HepG2 (cell line): ENCODE data around the gene LGR6. TPM values are rescaled to one million over a fixed set of nuclear protein-coding genes. Genes with fewer than 3 reads are reported as not detected.

Experiments
- ATAC-seq: fragments of 200-7000 bp; cut with Tn5 transposase; 3 replicates; pipeline ENCODE4 v1.9.1; 2020; ENCODE audit warnings: mild to moderate bottlenecking, moderate library complexity
- BruUV-seq: library from RNA; stranded (reverse); fragments of 400-500 nt; replicated peaks from 2 replicates; lab custom pipeline; 2021; lab: Mats Ljungman, UMichigan
- CTCF ChIA-PET: fragments of 300-600 bp; formaldehyde crosslinking; extraction: SDS; loops from one replicate; lab custom pipeline; 2021; ENCODE audit warnings: low total read pairs, inconsistent platforms, low intra/inter-chr PET ratio; lab: Yijun Ruan, JAX
- POLR2A ChIA-PET: fragments of 350-600 bp; sonication (Branson Sonifier 250); formaldehyde crosslinking; loops from one replicate; lab custom pipeline; 2020; ENCODE audit warnings: antibody characterized with exemption, inconsistent platforms; lab: Yijun Ruan, JAX
- DNase-seq: peaks from one replicate; pipeline ENCODE4 v3.0.0-alpha.2; 2015; ENCODE audit warnings: low spot score
- FAIRE-seq: peaks from 3 replicates; lab custom pipeline; 2011; peaks lifted over from hg19 to GRCh38; lab: Jason Lieb, UNC
- H2AFZ ChIP-seq: one replicate; pipeline ENCODE4 v1.6.1; 2011; ENCODE audit warnings: low read length, inconsistent platforms
- H3K27ac ChIP-seq: fragments of 300-600 bp; 3 replicates; pipeline ENCODE4 v1.8.0; 2011; ENCODE audit warnings: mixed run types, mild to moderate bottlenecking, mixed read lengths, low read length, inconsistent platforms; ENCODE audit not compliant: insufficient read depth; ENCODE audit errors: extremely low read length
- H3K27me3 ChIP-seq, 2 experiments: fragments of 200-600 bp in 1 of 2; 2 replicates in 1 of 2; 3 replicates in 1 of 2; pipeline versions ENCODE4 v1.6.0 to v1.8.0; 2011; ENCODE audit warnings: low read length in 2 of 2, mild to moderate bottlenecking in 2 of 2, moderate library complexity in 2 of 2, inconsistent platforms in 1 of 2; ENCODE audit not compliant: insufficient read depth in 2 of 2, control insufficient read depth in 1 of 2
- H3K36me3 ChIP-seq, 2 experiments: fragments of 200-600 bp in 1 of 2; replicated peaks in 1 of 2; 2 replicates in 1 of 2; 3 replicates in 1 of 2; pipeline versions ENCODE4 v1.5.1 to v1.8.0; 2011; ENCODE audit warnings: low read length in 2 of 2, inconsistent platforms in 1 of 2; ENCODE audit not compliant: insufficient read depth in 2 of 2, control insufficient read depth in 1 of 2
- H3K4me1 ChIP-seq: 2 replicates; pipeline ENCODE4 v1.5.1; 2012; ENCODE audit warnings: low read length, inconsistent platforms; ENCODE audit not compliant: insufficient read depth
- H3K4me2 ChIP-seq: 2 replicates; pipeline ENCODE4 v1.6.0; 2011; ENCODE audit warnings: low read depth, low read length, inconsistent platforms
- H3K4me3 ChIP-seq, 3 experiments: fragments of 200-600 bp in 1 of 3; sonication (generic), shearing (Covaris generic) in 1 of 3; replicated peaks in 1 of 3; 2 replicates each; pipeline ENCODE4 v1.5.1; 2011 to 2016; ENCODE audit warnings: low read length in 3 of 3, inconsistent platforms in 2 of 3, low read depth in 2 of 3, mild to moderate bottlenecking in 2 of 3, control low read depth in 1 of 3, mixed read lengths in 1 of 3; ENCODE audit not compliant: insufficient read depth in 1 of 3
- H3K79me2 ChIP-seq: one replicate; pipeline ENCODE4 v1.6.1; 2011; ENCODE audit warnings: low read length, inconsistent platforms; ENCODE audit not compliant: insufficient read depth
- H3K9ac ChIP-seq: 2 replicates; pipeline ENCODE4 v1.6.0; 2011; ENCODE audit warnings: mild to moderate bottlenecking, low read depth, low read length, inconsistent platforms; ENCODE audit not compliant: insufficient read depth
- H3K9me3 ChIP-seq: 2 replicates; pipeline ENCODE4 v1.5.1; 2012; ENCODE audit warnings: mild to moderate bottlenecking, low read length
- H4K20me1 ChIP-seq: 2 replicates; pipeline ENCODE4 v1.6.0; 2011; ENCODE audit warnings: inconsistent platforms, mild to moderate bottlenecking, low read length, moderate library complexity; ENCODE audit not compliant: insufficient read depth
- AHR ChIP-seq: IDR thresholded peaks from 2 replicates; pipeline ENCODE4 v1.6.1; 2018; ENCODE audit warnings: missing genetic modification reagents, missing compliant biosample characterization
- ARID5B ChIP-seq: IDR thresholded peaks from 2 replicates; pipeline ENCODE4 v1.4.0; 2020; ENCODE audit warnings: mild to moderate bottlenecking, missing genetic modification reagents
- GLI4 ChIP-seq: sonication (generic); formaldehyde crosslinking; IDR thresholded peaks from 2 replicates; pipeline ENCODE4 v1.5.1; 2020; ENCODE audit warnings: missing genetic modification reagents, mild to moderate bottlenecking, moderate library complexity, borderline replicate concordance
- HOXD1 ChIP-seq: sonication (generic); formaldehyde crosslinking; IDR thresholded peaks from 2 replicates; pipeline ENCODE4 v1.5.0; 2020; ENCODE audit warnings: missing genetic modification reagents
- IRF2 ChIP-seq: IDR thresholded peaks from 2 replicates; pipeline ENCODE4 v1.6.1; 2018; ENCODE audit warnings: missing genetic modification reagents, missing compliant biosample characterization
- IRF9 ChIP-seq: sonication (generic); formaldehyde crosslinking; IDR thresholded peaks from 2 replicates; pipeline ENCODE4 v1.8.0; 2022; ENCODE audit warnings: missing genetic modification reagents, mild to moderate bottlenecking, borderline replicate concordance
- LBX2 ChIP-seq: sonication (generic); formaldehyde crosslinking; IDR thresholded peaks from 2 replicates; pipeline ENCODE4 v1.5.0; 2020; ENCODE audit warnings: missing genetic modification reagents, mild to moderate bottlenecking, borderline replicate concordance
- TBX3 ChIP-seq: fragments of 450-650 bp; IDR thresholded peaks from 2 replicates; pipeline ENCODE4 v1.6.1; 2017; ENCODE audit warnings: antibody characterized with exemption, mild to moderate bottlenecking, inconsistent platforms, borderline replicate concordance
- TFE3 ChIP-seq: IDR thresholded peaks from 2 replicates; pipeline ENCODE4 v1.6.1; 2016
- ZBTB38 ChIP-seq: sonication (generic); formaldehyde crosslinking; IDR thresholded peaks from 2 replicates; pipeline ENCODE4 v1.5.1; 2020; ENCODE audit warnings: mild to moderate bottlenecking, missing genetic modification reagents
- ZFP36L2 ChIP-seq: sonication (generic); formaldehyde crosslinking; IDR thresholded peaks from 2 replicates; pipeline ENCODE4 v1.4.0; 2020; ENCODE audit warnings: missing genetic modification reagents
- ZNF276 ChIP-seq: sonication (generic); formaldehyde crosslinking; IDR thresholded peaks from 2 replicates; pipeline ENCODE4 v1.4.0; 2020; ENCODE audit warnings: mild to moderate bottlenecking, low read depth, missing genetic modification reagents
- ZNF367 ChIP-seq: sonication (generic); formaldehyde crosslinking; IDR thresholded peaks from 2 replicates; pipeline ENCODE4 v1.4.0; 2020; ENCODE audit warnings: missing genetic modification reagents, borderline replicate concordance
- ZNF510 ChIP-seq: sonication (generic); formaldehyde crosslinking; IDR thresholded peaks from 2 replicates; pipeline ENCODE4 v1.4.0; 2020; ENCODE audit warnings: low read depth, mild to moderate bottlenecking, missing genetic modification reagents
- ZNF543 ChIP-seq: sonication (generic); formaldehyde crosslinking; IDR thresholded peaks from 2 replicates; pipeline ENCODE4 v1.4.0; 2020; ENCODE audit warnings: mild to moderate bottlenecking, missing genetic modification reagents
- ZNF556 ChIP-seq: sonication (generic); formaldehyde crosslinking; IDR thresholded peaks from 2 replicates; pipeline ENCODE4 v1.4.0; 2020; ENCODE audit warnings: mild to moderate bottlenecking, missing genetic modification reagents, borderline replicate concordance
- ZNF816 ChIP-seq: sonication (generic); formaldehyde crosslinking; IDR thresholded peaks from 2 replicates; pipeline ENCODE4 v1.8.0; 2022; ENCODE audit warnings: missing genetic modification reagents, mild to moderate bottlenecking, borderline replicate concordance
- WGBS: methylation state at CpG from one replicate; pipeline ENCODE4 v1.1.6; 2017; ENCODE audit warnings: low lambda C conversion rate; 5-methylcytosine and 5-hydroxymethylcytosine counted together
- in situ Hi-C: cut with HindIII; loops from 2 replicates; pipeline ENCODE4 v1.10.0; 2017; ENCODE audit warnings: low pct_unique_long_range_greater_than_20kb; ENCODE audit not compliant: extremely low pct_ligation_motif_present
- intact Hi-C: fragments of 100-400 bp; cut with micrococcal nuclease; formaldehyde crosslinking; loops from one replicate; pipeline ENCODE4 v1.10.0; 2022; ENCODE audit not compliant: unreplicated experiment
- polyA plus RNA-seq, 8 experiments: library from polyadenylated mRNA; depleted of rRNA in 3 of 8; stranded (reverse) in 7 of 8; unstranded in 1 of 8; fragments of >200 nt; fragmentation: Illumina TruSeq in 4 of 8; extraction: Trizol in 4 of 8; gene quantifications; 2 replicates each; pipeline versions ENCODE4 v1.2.1 to v1.2.3, GENCODE V29; 2011 to 2016; ENCODE audit warnings: low read depth in 4 of 8, missing spikeins in 1 of 8, mixed read lengths in 1 of 8; ENCODE audit not compliant: insufficient read depth in 1 of 8
- total RNA-seq, 5 experiments: library from RNA; depleted of rRNA; stranded (reverse); fragments of >200 nt; fragmentation: Illumina TruSeq; extraction: Trizol; gene quantifications; 2 replicates each; pipeline ENCODE4 v1.2.3, GENCODE V29; 2016; ENCODE audit warnings: low read depth in 1 of 5

LGR6 gene
- total and polyA plus RNA-seq, 2 of the 13 experiments (the other 11 are each of a cell fraction or from before 2014, with no cell fraction given) = 0.07 TPM; not detected in 1

- H3K27ac ChIP-seq = no peak overlapping the region
- POLR2A ChIA-PET = no interaction called here
- H3K4me1 ChIP-seq = no peaks in the 10 kb centered on the region
- BruUV-seq = no TSS peak
- H2AFZ ChIP-seq = no peak overlapping the region
- H3K9ac ChIP-seq = no peak overlapping the region
- H3K27me3 ChIP-seq = peaks cover 4 to 32% of the 10 kb centered on the region in 2 experiments; a peak in 4 of 5 replicates
- no peaks in the 10 kb centered on the region for H3K79me2 ChIP-seq
- no peaks in the 10 kb centered on the region for H4K20me1 ChIP-seq
- in situ Hi-C loops (no loop called here), intact Hi-C loops (no loop called here)
- no peak for FAIRE-seq
- CTCF ChIA-PET = no interaction called here
- no peaks in the 10 kb centered on the region for H3K9me3 ChIP-seq
- 17% methylated on average over 5 of the region's 7 CpGs for WGBS
- TF ChIP-seq ZNF276 (no peak), ZNF816 (CRISPR knock-in tag) (no peak), ARID5B (CRISPR knock-in tag) (no peak), TBX3 (no peak), GLI4 (CRISPR knock-in tag) (no peak), AHR (CRISPR knock-in tag) (no peak), ZNF367 (no peak), ZBTB38 (no peak), TFE3 (no peak), IRF9 (no peak), ZFP36L2 (CRISPR knock-in tag) (no peak), IRF2 (CRISPR knock-in tag) (no peak), ZNF556 (CRISPR knock-in tag) (no peak), ZNF543 (no peak), ZNF510 (CRISPR knock-in tag) (no peak), LBX2 (CRISPR knock-in tag) (no peak), HOXD1 (no peak)
- TF ChIP-seq, all 625 proteins: peak for 0
- no peaks in the 10 kb centered on the region for H3K36me3 ChIP-seq
- DNase-seq (no peak), ATAC-seq (no peak)
- no peak overlapping the region for H3K4me3 ChIP-seq
- H3K4me2 ChIP-seq = no peak overlapping the region
Measured at GRCh38 chr1:202168861-202169260, 24.7 kb upstream of the LGR6 start.
